ENCODE data around the gene TBC1D14.
A peak's percentile ranks its signal among the peaks of the same experiment; 100 is the strongest.

Gene TBC1D14

DNA sequence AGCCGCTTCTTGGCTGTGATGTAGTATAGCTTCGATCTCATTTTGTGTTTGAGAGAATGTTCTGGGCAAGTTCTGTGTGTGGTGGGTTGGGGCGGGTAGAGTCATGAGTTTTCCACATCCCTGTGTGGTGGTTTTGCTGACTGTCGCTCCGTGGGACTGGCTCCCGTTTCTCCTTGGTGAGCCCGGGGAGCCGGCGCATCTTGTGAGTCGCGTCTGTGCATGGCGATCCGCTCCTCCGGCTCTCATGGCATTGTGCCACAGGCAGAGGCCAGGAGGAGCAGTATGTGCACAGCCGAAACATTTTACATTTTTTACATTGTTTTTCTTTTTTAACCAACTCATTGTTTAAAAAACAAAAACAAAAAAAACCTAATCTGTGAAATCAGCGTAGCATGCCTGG lies 27.7 kb upstream of the TBC1D14 start:
- DNase-seq: no peak
- in situ Hi-C loops (cut with HindIII; ENCODE audit: low pct_ligation_motif_present, low sequenced_read_pairs): no loop called here
- Histone ChIP-seq H3K4me3 (ENCODE audit: low read depth, low read length) (no peak overlapping the region), H3K27me3 (replicated peaks) (no peaks in the 10 kb centered on the region), H3K36me3 (replicated peaks) (peaks cover 35% of the 10 kb centered on the region), H3K27ac (no peak overlapping the region)
- TF ChIP-seq, protein P1, sequence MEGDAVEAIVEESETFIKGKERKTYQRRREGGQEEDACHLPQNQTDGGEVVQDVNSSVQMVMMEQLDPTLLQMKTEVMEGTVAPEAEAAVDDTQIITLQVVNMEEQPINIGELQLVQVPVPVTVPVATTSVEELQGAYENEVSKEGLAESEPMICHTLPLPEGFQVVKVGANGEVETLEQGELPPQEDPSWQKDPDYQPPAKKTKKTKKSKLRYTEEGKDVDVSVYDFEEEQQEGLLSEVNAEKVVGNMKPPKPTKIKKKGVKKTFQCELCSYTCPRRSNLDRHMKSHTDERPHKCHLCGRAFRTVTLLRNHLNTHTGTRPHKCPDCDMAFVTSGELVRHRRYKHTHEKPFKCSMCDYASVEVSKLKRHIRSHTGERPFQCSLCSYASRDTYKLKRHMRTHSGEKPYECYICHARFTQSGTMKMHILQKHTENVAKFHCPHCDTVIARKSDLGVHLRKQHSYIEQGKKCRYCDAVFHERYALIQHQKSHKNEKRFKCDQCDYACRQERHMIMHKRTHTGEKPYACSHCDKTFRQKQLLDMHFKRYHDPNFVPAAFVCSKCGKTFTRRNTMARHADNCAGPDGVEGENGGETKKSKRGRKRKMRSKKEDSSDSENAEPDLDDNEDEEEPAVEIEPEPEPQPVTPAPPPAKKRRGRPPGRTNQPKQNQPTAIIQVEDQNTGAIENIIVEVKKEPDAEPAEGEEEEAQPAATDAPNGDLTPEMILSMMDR (IDR thresholded peaks at IDR 0.05; ENCODE audit: low read depth, low read length, missing control alignments): no peak

DNA sequence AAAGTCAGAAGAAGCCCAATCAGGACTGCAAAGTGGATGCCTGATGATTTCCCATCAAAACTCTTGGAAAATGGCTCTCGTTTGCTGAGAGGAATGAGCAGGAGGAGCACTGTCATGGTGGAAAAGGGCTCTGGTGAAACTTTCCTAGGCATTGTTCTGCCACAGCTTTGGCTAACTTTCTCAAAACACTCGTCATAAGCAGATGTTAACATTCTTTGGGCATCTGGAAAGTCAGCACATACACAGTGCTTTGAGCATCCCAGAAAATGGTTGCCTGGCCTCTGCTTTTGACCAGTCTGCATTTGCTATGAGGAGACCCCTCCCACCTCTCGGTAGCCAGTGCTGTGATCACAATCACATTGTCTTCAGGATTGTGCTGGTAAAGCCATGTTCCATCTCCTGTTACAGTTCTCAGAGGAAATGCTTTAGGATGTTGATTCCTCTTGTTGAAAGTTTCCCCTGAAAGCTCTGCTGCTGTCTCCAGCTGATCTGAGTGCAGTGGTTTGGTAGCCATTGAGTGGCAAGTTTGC lies 25.2 kb upstream of the TBC1D14 start:
- no peak for DNase-seq
- TF ChIP-seq, protein P1 (IDR thresholded peaks at IDR 0.05; ENCODE audit: low read depth, low read length, missing control alignments): no peak
- H3K36me3 ChIP-seq (replicated peaks): peaks cover 18% of the 10 kb centered on the region
- H3K27ac ChIP-seq: no peak overlapping the region
- H3K27me3 ChIP-seq (replicated peaks): no peaks in the 10 kb centered on the region
- in situ Hi-C loops (cut with HindIII; ENCODE audit: low pct_ligation_motif_present, low sequenced_read_pairs): no loop called here
- no peak overlapping the region for H3K4me3 ChIP-seq (ENCODE audit: low read depth, low read length)

- DNase-seq: peak; percentile 38
- H3K27me3 ChIP-seq (replicated peaks): no peaks in the 10 kb centered on the region
- in situ Hi-C loops (cut with HindIII; ENCODE audit: low pct_ligation_motif_present, low sequenced_read_pairs): no loop called here
- H3K27ac ChIP-seq: no peak overlapping the region
- peaks cover 11% of the 10 kb centered on the region for H3K36me3 ChIP-seq (replicated peaks)
- TF ChIP-seq, protein P1 (IDR thresholded peaks at IDR 0.05; ENCODE audit: low read depth, low read length, missing control alignments): peak; percentile 27
- H3K4me3 ChIP-seq (ENCODE audit: low read depth, low read length): no peak overlapping the region
These were observed 23.6 kb upstream of the TBC1D14 start for GRCh38 chr4:6885953-6886557.

DNA sequence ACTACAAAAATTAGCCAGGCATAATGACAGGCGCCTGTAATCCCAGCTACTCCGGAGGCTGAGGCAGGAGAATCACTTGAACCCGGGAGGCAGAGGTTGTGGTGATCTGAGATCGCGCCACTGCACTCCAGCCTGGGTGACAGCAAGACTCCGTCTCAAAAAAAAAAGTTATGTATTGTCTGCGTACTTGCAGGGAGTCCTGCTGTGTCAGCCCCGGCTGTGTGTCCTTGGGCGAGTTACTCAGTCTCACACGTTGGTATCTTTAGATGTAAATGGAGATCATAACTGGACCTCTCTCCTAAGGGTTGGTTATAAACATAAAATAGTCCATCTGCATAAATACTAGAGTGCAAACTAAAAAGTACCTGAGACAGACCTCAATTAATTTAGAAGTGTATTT lies 22.7 kb upstream of the TBC1D14 start:
- Histone ChIP-seq H3K27ac (no peak overlapping the region), H3K36me3 (replicated peaks) (peaks cover 4% of the 10 kb centered on the region), H3K27me3 (replicated peaks) (no peaks in the 10 kb centered on the region), H3K4me3 (ENCODE audit: low read depth, low read length) (no peak overlapping the region)
- in situ Hi-C loops (cut with HindIII; ENCODE audit: low pct_ligation_motif_present, low sequenced_read_pairs): no loop called here
- DNase-seq: no peak
- TF ChIP-seq, protein P1 (IDR thresholded peaks at IDR 0.05; ENCODE audit: low read depth, low read length, missing control alignments): no peak

DNA sequence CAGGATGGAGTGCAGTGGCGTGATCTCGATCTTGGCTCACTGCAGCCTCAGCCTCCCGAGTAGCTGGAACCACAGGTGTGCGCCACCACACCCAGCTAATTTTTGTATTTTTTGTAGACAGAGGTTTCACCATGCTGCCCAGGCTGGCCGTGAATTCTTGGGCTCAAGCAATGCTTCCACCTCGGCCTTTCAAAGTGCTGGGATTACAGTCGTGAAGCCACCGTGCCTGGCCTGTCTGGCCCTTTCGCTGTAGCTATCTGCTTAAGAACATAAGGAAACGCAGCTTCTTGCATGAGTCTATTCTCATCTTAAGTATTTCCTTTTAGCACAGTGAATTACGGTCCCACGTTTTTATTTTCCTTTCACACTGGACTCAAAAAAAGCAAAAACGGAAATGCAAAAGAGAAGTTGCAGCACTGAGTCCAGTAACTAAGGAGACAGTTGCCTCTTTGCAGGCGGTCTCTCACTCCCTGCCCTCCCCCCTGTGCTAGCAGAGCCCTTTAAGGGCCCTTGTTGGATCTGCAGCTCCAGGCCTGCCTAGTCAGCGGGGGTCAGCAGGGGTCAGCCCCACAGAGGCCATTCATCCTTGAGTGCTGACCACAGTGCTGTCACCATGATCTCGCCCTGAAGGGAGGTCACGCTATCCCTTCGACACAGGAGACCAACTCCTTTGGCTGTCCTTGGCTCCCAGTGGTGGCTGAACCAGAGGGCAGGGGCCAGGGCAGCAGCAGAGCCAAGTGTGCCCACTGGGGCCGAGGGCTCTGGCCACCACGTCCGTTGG lies 21.8 kb upstream of the TBC1D14 start:
- DNase-seq: peak; percentile 24
- no peak overlapping the region for H3K4me3 ChIP-seq (ENCODE audit: low read depth, low read length)

More for the DNA sequence above, 21.8 kb upstream of the TBC1D14 start:
- Histone ChIP-seq H3K36me3 (replicated peaks) (peaks cover 2% of the 10 kb centered on the region), H3K27me3 (replicated peaks) (no peaks in the 10 kb centered on the region), H3K27ac (no peak overlapping the region)
- in situ Hi-C loops (cut with HindIII; ENCODE audit: low pct_ligation_motif_present, low sequenced_read_pairs): no loop called here
- TF ChIP-seq, protein P1 (IDR thresholded peaks at IDR 0.05; ENCODE audit: low read depth, low read length, missing control alignments): no peak
